ENCODE data around the gene KDELR1.

KDELR1 gene

GRCh38 chr19:48413879-48414587 lies 22.7 kb upstream of the KDELR1 start:
- Histone ChIP-seq H3K9ac (ENCODE audit: low read length) (no peak overlapping the region), H3K4me1 (ENCODE audit: control insufficient read depth, insufficient read depth, low read length) (no peaks in the 10 kb centered on the region), H3K4me3 (ENCODE audit: low read length) (no peak overlapping the region), H3K36me3 (ENCODE audit: control insufficient read depth, insufficient read depth, low read length) (no peaks in the 10 kb centered on the region), H3K27me3 (ENCODE audit: control insufficient read depth, insufficient read depth, low read length) (peaks cover 5% of the 10 kb centered on the region), H3K27ac (ENCODE audit: low read depth, low read length) (no peak overlapping the region)

GRCh38 chr19:48405850-48406249 lies 14.5 kb upstream of the KDELR1 start:
- Histone ChIP-seq H3K27ac (ENCODE audit: low read depth, low read length) (no peak overlapping the region), H3K36me3 (ENCODE audit: control insufficient read depth, insufficient read depth, low read length) (no peaks in the 10 kb centered on the region), H3K27me3 (ENCODE audit: control insufficient read depth, insufficient read depth, low read length) (no peaks in the 10 kb centered on the region), H3K9ac (ENCODE audit: low read length) (no peak overlapping the region), H3K4me1 (ENCODE audit: control insufficient read depth, insufficient read depth, low read length) (no peaks in the 10 kb centered on the region), H3K4me3 (ENCODE audit: low read length) (no peak overlapping the region)

GRCh38 chr19:48405010-48405659 lies 13.8 kb upstream of the KDELR1 start:
- Histone ChIP-seq H3K36me3 (ENCODE audit: control insufficient read depth, insufficient read depth, low read length) (no peaks in the 10 kb centered on the region), H3K4me1 (ENCODE audit: control insufficient read depth, insufficient read depth, low read length) (no peaks in the 10 kb centered on the region), H3K4me3 (ENCODE audit: low read length) (no peak overlapping the region), H3K27ac (ENCODE audit: low read depth, low read length) (no peak overlapping the region), H3K27me3 (ENCODE audit: control insufficient read depth, insufficient read depth, low read length) (no peaks in the 10 kb centered on the region), H3K9ac (ENCODE audit: low read length) (no peak overlapping the region)

- no peak overlapping the region for H3K4me3 ChIP-seq (ENCODE audit: low read length)
- H3K36me3 ChIP-seq (ENCODE audit: control insufficient read depth, insufficient read depth, low read length), result no peaks in the 10 kb centered on the region
- H3K27ac ChIP-seq (ENCODE audit: low read depth, low read length), result no peak overlapping the region
- no peaks in the 10 kb centered on the region for H3K4me1 ChIP-seq (ENCODE audit: control insufficient read depth, insufficient read depth, low read length)
- no peak overlapping the region for H3K9ac ChIP-seq (ENCODE audit: low read length)
- no peaks in the 10 kb centered on the region for H3K27me3 ChIP-seq (ENCODE audit: control insufficient read depth, insufficient read depth, low read length)
Measured at GRCh38 chr19:48403606-48404005, 12.3 kb upstream of the KDELR1 start.

- Histone ChIP-seq H3K4me3 (ENCODE audit: low read length) (no peak overlapping the region), H3K36me3 (ENCODE audit: control insufficient read depth, insufficient read depth, low read length) (no peaks in the 10 kb centered on the region), H3K9ac (ENCODE audit: low read length) (no peak overlapping the region), H3K4me1 (ENCODE audit: control insufficient read depth, insufficient read depth, low read length) (no peaks in the 10 kb centered on the region), H3K27me3 (ENCODE audit: control insufficient read depth, insufficient read depth, low read length) (peaks cover 17% of the 10 kb centered on the region), H3K27ac (ENCODE audit: low read depth, low read length) (no peak overlapping the region)
Measured at GRCh38 chr19:48401287-48401686, 9.9 kb upstream of the KDELR1 start.

GRCh38 chr19:48400018-48400742 lies 8.8 kb upstream of the KDELR1 start:
- H3K9ac ChIP-seq (ENCODE audit: low read length), result no peak overlapping the region
- peaks cover 28% of the 10 kb centered on the region for H3K27me3 ChIP-seq (ENCODE audit: control insufficient read depth, insufficient read depth, low read length)
- no peak overlapping the region for H3K27ac ChIP-seq (ENCODE audit: low read depth, low read length)
- no peaks in the 10 kb centered on the region for H3K36me3 ChIP-seq (ENCODE audit: control insufficient read depth, insufficient read depth, low read length)
- H3K4me3 ChIP-seq (ENCODE audit: low read length), result peak overlapping the region; percentile 17
- no peaks in the 10 kb centered on the region for H3K4me1 ChIP-seq (ENCODE audit: control insufficient read depth, insufficient read depth, low read length)

- H3K4me1 ChIP-seq (ENCODE audit: control insufficient read depth, insufficient read depth, low read length), result no peaks in the 10 kb centered on the region
- H3K9ac ChIP-seq (ENCODE audit: low read length), result no peak overlapping the region
- H3K27me3 ChIP-seq (ENCODE audit: control insufficient read depth, insufficient read depth, low read length), result peaks cover 38% of the 10 kb centered on the region
- H3K36me3 ChIP-seq (ENCODE audit: control insufficient read depth, insufficient read depth, low read length), result no peaks in the 10 kb centered on the region
- no peak overlapping the region for H3K27ac ChIP-seq (ENCODE audit: low read depth, low read length)
- peak overlapping the region; percentile 57 for H3K4me3 ChIP-seq (ENCODE audit: low read length)
Measured at GRCh38 chr19:48398375-48399235, 7.3 kb upstream of the KDELR1 start.

- peak overlapping the region; percentile 29 for H3K4me3 ChIP-seq (ENCODE audit: low read length)
- H3K27me3 ChIP-seq (ENCODE audit: control insufficient read depth, insufficient read depth, low read length), result peaks cover 42% of the 10 kb centered on the region
- no peaks in the 10 kb centered on the region for H3K36me3 ChIP-seq (ENCODE audit: control insufficient read depth, insufficient read depth, low read length)
- H3K9ac ChIP-seq (ENCODE audit: low read length), result no peak overlapping the region
- no peaks in the 10 kb centered on the region for H3K4me1 ChIP-seq (ENCODE audit: control insufficient read depth, insufficient read depth, low read length)
- no peak overlapping the region for H3K27ac ChIP-seq (ENCODE audit: low read depth, low read length)
Measured at GRCh38 chr19:48398102-48398374, 6.7 kb upstream of the KDELR1 start.

- H3K27ac ChIP-seq (ENCODE audit: low read depth, low read length), result no peak overlapping the region
- no peaks in the 10 kb centered on the region for H3K36me3 ChIP-seq (ENCODE audit: control insufficient read depth, insufficient read depth, low read length)
- no peaks in the 10 kb centered on the region for H3K4me1 ChIP-seq (ENCODE audit: control insufficient read depth, insufficient read depth, low read length)
- no peak overlapping the region for H3K9ac ChIP-seq (ENCODE audit: low read length)
- H3K27me3 ChIP-seq (ENCODE audit: control insufficient read depth, insufficient read depth, low read length), result peaks cover 46% of the 10 kb centered on the region
- peak overlapping the region; percentile 29 for H3K4me3 ChIP-seq (ENCODE audit: low read length)
Measured at GRCh38 chr19:48397263-48398101, 6.1 kb upstream of the KDELR1 start.

GRCh38 chr19:48396824-48397176 lies 5.4 kb upstream of the KDELR1 start:
- Histone ChIP-seq H3K4me1 (ENCODE audit: control insufficient read depth, insufficient read depth, low read length) (no peaks in the 10 kb centered on the region), H3K27ac (ENCODE audit: low read depth, low read length) (no peak overlapping the region), H3K4me3 (ENCODE audit: low read length) (no peak overlapping the region), H3K27me3 (ENCODE audit: control insufficient read depth, insufficient read depth, low read length) (peaks cover 46% of the 10 kb centered on the region), H3K9ac (ENCODE audit: low read length) (no peak overlapping the region), H3K36me3 (ENCODE audit: control insufficient read depth, insufficient read depth, low read length) (no peaks in the 10 kb centered on the region)

- no peaks in the 10 kb centered on the region for H3K4me1 ChIP-seq (ENCODE audit: control insufficient read depth, insufficient read depth, low read length)
- no peak overlapping the region for H3K9ac ChIP-seq (ENCODE audit: low read length)
- no peak overlapping the region for H3K27ac ChIP-seq (ENCODE audit: low read depth, low read length)
- peaks cover 46% of the 10 kb centered on the region for H3K27me3 ChIP-seq (ENCODE audit: control insufficient read depth, insufficient read depth, low read length)
- H3K36me3 ChIP-seq (ENCODE audit: control insufficient read depth, insufficient read depth, low read length), result no peaks in the 10 kb centered on the region
- no peak overlapping the region for H3K4me3 ChIP-seq (ENCODE audit: low read length)
Measured at GRCh38 chr19:48396016-48396823, 4.9 kb upstream of the KDELR1 start.
